D721Med (cell line): ENCODE measurements around the gene TNN.

ENCODE experiments used
- DNase-seq: peaks from one replicate; pipeline ENCODE4 v3.0.0; 2011; ENCODE audit warnings: low spot score; ENCODE audit not compliant: insufficient read length
- FAIRE-seq: peaks from 2 replicates; lab custom pipeline; 2011; peaks lifted over from hg19 to GRCh38; lab: Jason Lieb, UNC
- CTCF ChIP-seq: IDR thresholded peaks from 2 replicates; pipeline ENCODE4 v1.5.1; 2012; ENCODE audit warnings: mild to moderate bottlenecking, control low read depth; ENCODE audit not compliant: insufficient read depth; ENCODE audit errors: missing control alignments

TNN gene

GRCh38 chr1:175045097-175045496 is 22.5 kb upstream of the TNN start:
- TF ChIP-seq CTCF, result no peak
- FAIRE-seq, result no peak
- DNase-seq, result no peak

- FAIRE-seq (no peak), DNase-seq (no peak)
- no peak for TF ChIP-seq CTCF
Observed at GRCh38 chr1:175045519-175045918, 22.1 kb upstream of the TNN start.

- DNase-seq, result no peak
- no peak for TF ChIP-seq CTCF
- no peak for FAIRE-seq
Observed at GRCh38 chr1:175050992-175051391, 16.6 kb upstream of the TNN start.

DNA sequence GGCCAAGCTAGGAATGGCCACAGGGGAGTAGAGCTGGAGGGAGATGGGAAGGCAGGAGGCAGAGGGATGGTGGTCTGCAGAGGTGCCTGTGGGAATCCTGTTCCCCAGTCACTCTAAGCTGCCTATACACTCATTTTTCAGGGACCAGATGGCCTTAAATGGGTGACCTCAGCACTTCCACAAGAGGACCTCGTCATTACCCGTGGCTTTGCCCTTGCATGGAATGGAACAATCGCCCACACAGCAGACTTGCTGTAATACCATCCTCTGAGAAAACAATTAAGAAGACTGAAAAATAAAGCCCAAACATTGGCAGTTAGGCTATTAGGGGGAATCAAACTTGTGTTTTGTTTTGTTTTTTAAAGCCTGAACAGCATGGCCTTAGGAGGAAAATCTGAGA is 12.9 kb upstream of the TNN start:
- DNase-seq, result no peak

DNA sequence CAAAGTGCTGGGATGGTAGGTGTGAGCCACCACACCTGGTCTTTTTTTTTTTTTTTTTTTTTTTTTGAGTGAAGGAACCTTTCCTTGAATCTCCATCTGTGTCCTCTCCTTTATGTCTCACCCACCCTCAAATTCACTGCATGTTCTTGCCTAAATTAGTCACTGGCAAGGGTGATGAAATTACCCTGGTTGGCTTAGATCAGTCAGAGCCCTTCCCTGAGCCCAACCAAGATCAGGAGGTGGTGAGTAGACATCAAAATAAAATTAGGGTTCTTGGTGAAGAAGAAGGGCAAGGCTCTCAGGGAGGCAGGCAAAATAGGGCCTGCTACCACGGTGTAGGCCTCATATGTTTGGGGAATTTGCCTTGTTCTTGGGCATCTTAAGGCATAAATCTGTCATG is 5.3 kb upstream of the TNN start:
- FAIRE-seq (no peak), DNase-seq (no peak)
- no peak for TF ChIP-seq CTCF

More for the DNA sequence above, 12.9 kb upstream of the TNN start:
- TF ChIP-seq CTCF, result no peak
- FAIRE-seq, result no peak

- no peak for TF ChIP-seq CTCF
- FAIRE-seq (no peak), DNase-seq (no peak)
Observed at GRCh38 chr1:175062858-175063257, 4.8 kb upstream of the TNN start.

DNA sequence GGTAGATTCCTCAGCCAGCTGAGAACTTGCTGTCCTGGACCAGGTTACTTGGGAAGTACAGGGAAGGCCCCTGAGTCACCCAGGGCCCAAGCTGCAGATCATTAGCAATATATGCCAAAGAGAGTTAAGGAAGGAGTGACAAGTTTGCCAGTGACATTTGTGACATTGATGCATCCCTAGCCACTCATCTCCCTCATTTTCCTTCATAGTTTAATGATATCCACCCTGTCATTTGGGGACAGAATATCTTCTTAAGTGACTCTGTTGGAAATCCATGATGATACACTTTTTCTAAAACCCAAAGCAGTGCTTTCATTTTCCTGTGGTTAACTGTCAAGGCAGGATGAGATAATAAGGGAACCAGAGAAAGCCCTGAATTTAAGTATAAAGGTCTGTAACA is 3.2 kb downstream of the TNN start:
- no peak for TF ChIP-seq CTCF
- FAIRE-seq (no peak), DNase-seq (no peak)
